GM23338 (cell line): Measurements from ENCODE around the gene PRTN3. TPM values are rescaled to one million over a fixed set of nuclear protein-coding genes. Genes with fewer than 3 reads are reported as not detected.
A peak's percentile ranks its signal among the peaks of the same experiment; 100 is the strongest.

Experiments
- ATAC-seq: fragments of 200-7000 bp; cut with Tn5 transposase; 3 replicates; pipeline ENCODE4 v1.9.1; 2020
- DNase-seq: peaks from one replicate; pipeline ENCODE4 v3.0.0-alpha.2; 2015; ENCODE audit warnings: low spot score
- H2AFZ ChIP-seq: fragments of 200-600 bp; sonication (generic); 2 replicates; pipeline ENCODE4 v1.8.0; 2016; ENCODE audit warnings: antibody characterized with exemption, mild to moderate bottlenecking, moderate library complexity
- H3F3A ChIP-seq: fragments of 200-600 bp; sonication (generic); replicated peaks from 2 replicates; pipeline ENCODE4 v1.8.0; 2017; ENCODE audit warnings: antibody characterized with exemption, mixed run types, low read depth
- H3K27ac ChIP-seq: fragments of 200-600 bp; sonication (generic); 2 replicates; pipeline ENCODE4 v1.6.1; 2016; ENCODE audit warnings: low read depth
- H3K27me3 ChIP-seq: fragments of 200-600 bp; sonication (generic); 2 replicates; pipeline ENCODE4 v1.8.0; 2016; ENCODE audit warnings: mild to moderate bottlenecking, mixed run types, moderate library complexity; ENCODE audit not compliant: insufficient read depth
- H3K36me3 ChIP-seq: fragments of 200-600 bp; sonication (generic); 2 replicates; pipeline ENCODE4 v1.8.0; 2016; ENCODE audit warnings: mild to moderate bottlenecking; ENCODE audit not compliant: insufficient read depth
- H3K4me1 ChIP-seq: fragments of 200-600 bp; sonication (generic); 2 replicates; pipeline ENCODE4 v1.8.0; 2016; ENCODE audit warnings: mild to moderate bottlenecking, moderate library complexity; ENCODE audit not compliant: insufficient read depth
- H3K4me2 ChIP-seq: fragments of 200-600 bp; sonication (generic); 2 replicates; pipeline ENCODE4 v1.7.1; 2017; ENCODE audit warnings: mixed run types
- H3K4me3 ChIP-seq: fragments of 200-600 bp; sonication (generic); 2 replicates; pipeline ENCODE4 v1.6.1; 2016; ENCODE audit warnings: mixed run types
- H3K79me2 ChIP-seq: fragments of 200-600 bp; sonication (generic); replicated peaks from 2 replicates; pipeline ENCODE4 v1.8.0; 2017; ENCODE audit warnings: mild to moderate bottlenecking; ENCODE audit not compliant: insufficient read depth
- H3K9me2 ChIP-seq: fragments of 200-600 bp; sonication (generic); 2 replicates; pipeline ENCODE4 v1.8.0; 2017; ENCODE audit not compliant: insufficient read depth
- H4K20me1 ChIP-seq: fragments of 200-600 bp; sonication (generic); replicated peaks from 2 replicates; pipeline ENCODE4 v1.8.0; 2017; ENCODE audit warnings: mild to moderate bottlenecking; ENCODE audit not compliant: insufficient read depth
- H3K27ac Mint-ChIP-seq: 2 replicates; pipeline ENCODE4 v1.8.0; 2020; ENCODE audit warnings: inconsistent platforms, mild to moderate bottlenecking, moderate library complexity, mixed read lengths
- H3K27me3 Mint-ChIP-seq: 3 replicates; pipeline ENCODE4 v1.8.0; 2022; ENCODE audit warnings: low read depth, mild to moderate bottlenecking, moderate library complexity, mixed read lengths, inconsistent platforms; ENCODE audit not compliant: insufficient read depth, poor library complexity
- H3K36me3 Mint-ChIP-seq: 3 replicates; pipeline ENCODE4 v1.8.0; 2021; ENCODE audit warnings: low read depth, mild to moderate bottlenecking, inconsistent platforms, moderate library complexity, mixed read lengths
- H3K4me1 Mint-ChIP-seq: 3 replicates; pipeline ENCODE4 v1.8.0; 2020; ENCODE audit warnings: mild to moderate bottlenecking, inconsistent platforms, mixed read lengths
- H3K4me3 Mint-ChIP-seq: 3 replicates; pipeline ENCODE4 v1.8.0; 2021; ENCODE audit warnings: moderate library complexity, mild to moderate bottlenecking, inconsistent platforms, mixed read lengths
- H3K9me3 Mint-ChIP-seq: 3 replicates; pipeline ENCODE4 v1.8.0; 2020; ENCODE audit warnings: moderate library complexity, mild to moderate bottlenecking, inconsistent platforms, mixed read lengths
- CREB1 ChIP-seq: fragments of 250-450 bp; sonication (Bioruptor Pico); IDR thresholded peaks from 2 replicates; pipeline ENCODE4 v1.5.0; 2020; ENCODE audit warnings: low read depth, mild to moderate bottlenecking, moderate library complexity
- ETS1 ChIP-seq: IDR thresholded peaks from 2 replicates; pipeline ENCODE4 v1.6.1; 2016; ENCODE audit warnings: antibody characterized with exemption
- EZH2 ChIP-seq: fragments of 200-600 bp; sonication (generic); IDR thresholded peaks from one replicate; pipeline ENCODE4 v1.8.0; 2017; ENCODE audit warnings: antibody characterized with exemption, mild to moderate bottlenecking, low read depth; ENCODE audit not compliant: unreplicated experiment
- EZH2phosphoT487 ChIP-seq: fragments of 200-600 bp; sonication (generic); IDR thresholded peaks from one replicate; pipeline ENCODE4 v1.8.1; 2018; ENCODE audit warnings: antibody characterized with exemption; ENCODE audit not compliant: unreplicated experiment
- JUNB ChIP-seq: IDR thresholded peaks from one replicate; pipeline ENCODE4 v1.6.1; 2016; ENCODE audit warnings: antibody characterized with exemption; ENCODE audit not compliant: unreplicated experiment
- NANOG ChIP-seq: IDR thresholded peaks from 2 replicates; pipeline ENCODE4 v1.6.1; 2016; ENCODE audit warnings: antibody characterized with exemption, borderline replicate concordance
- POLR2AphosphoS5 ChIP-seq: IDR thresholded peaks from 2 replicates; pipeline ENCODE4 v1.6.1; 2016; ENCODE audit warnings: antibody characterized with exemption, low read depth
- REST ChIP-seq: IDR thresholded peaks from one replicate; pipeline ENCODE4 v1.6.1; 2018; ENCODE audit warnings: antibody characterized with exemption; ENCODE audit not compliant: unreplicated experiment
- STAT1 ChIP-seq: IDR thresholded peaks from one replicate; pipeline ENCODE4 v1.6.1; 2016; ENCODE audit warnings: antibody characterized with exemption; ENCODE audit not compliant: unreplicated experiment
- ZNF114 ChIP-seq: fragments of 250-450 bp; sonication (Bioruptor Pico); IDR thresholded peaks from 2 replicates; pipeline ENCODE4 v1.5.0; 2020; ENCODE audit warnings: mild to moderate bottlenecking, moderate library complexity
- ZNF331 ChIP-seq: fragments of 250-450 bp; sonication (Bioruptor Pico); IDR thresholded peaks from 2 replicates; pipeline ENCODE4 v1.5.0; 2020; ENCODE audit warnings: low read depth, mild to moderate bottlenecking, moderate library complexity
- long read RNA-seq: library from polyadenylated mRNA; unstranded; transcript quantifications from one replicate; pipeline ENCODE4 v2.0.0, GENCODE V29; 2020; ENCODE audit not compliant: unreplicated experiment
- polyA plus RNA-seq: library from polyadenylated mRNA; unstranded; fragments of >200 nt; fragmentation: Nextera tagmentation; extraction: Ambion mirVana; gene quantifications from 2 replicates; pipeline ENCODE4 v1.2.1, GENCODE V29; 2016
- total RNA-seq: library from RNA; depleted of rRNA; stranded (reverse); fragments of >200 nt; shearing (Covaris generic); gene quantifications from 2 replicates; pipeline ENCODE4 v1.2.3, GENCODE V29; 2014; rRNA removed
- TF ChIP-seq, protein P1 (sequence below), 2 experiments: fragments of 200-600 bp in 1 of 2; sonication (generic) in 1 of 2; conservative IDR thresholded peaks; 2 replicates each; pipeline versions ENCODE4 v1.5.1 to v1.6.1; 2016 to 2017; ENCODE audit warnings: antibody characterized with exemption in 2 of 2, low read depth in 2 of 2, mild to moderate bottlenecking in 2 of 2, moderate library complexity in 1 of 2
- TF ChIP-seq, protein P2 (sequence below): fragments of 250-450 bp; sonication (Bioruptor Pico); IDR thresholded peaks from 2 replicates; pipeline ENCODE4 v1.5.0; 2020; ENCODE audit warnings: mild to moderate bottlenecking, moderate library complexity

PRTN3 gene, protein sequence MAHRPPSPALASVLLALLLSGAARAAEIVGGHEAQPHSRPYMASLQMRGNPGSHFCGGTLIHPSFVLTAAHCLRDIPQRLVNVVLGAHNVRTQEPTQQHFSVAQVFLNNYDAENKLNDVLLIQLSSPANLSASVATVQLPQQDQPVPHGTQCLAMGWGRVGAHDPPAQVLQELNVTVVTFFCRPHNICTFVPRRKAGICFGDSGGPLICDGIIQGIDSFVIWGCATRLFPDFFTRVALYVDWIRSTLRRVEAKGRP
- total RNA-seq: 0.21 and 2.4 TPM in 2 replicates
- polyA plus RNA-seq: 0.68 and 0.87 TPM in 2 replicates
- long read RNA-seq: 0 reads

GRCh38 chr19:840519-841206, at the start of gene PRTN3:
Gene PRTN3 (plus strand): TSS chr19:840999. CDS start chr19:841009, 10 bp downstream.
- H3K9me2 ChIP-seq: no peaks in the 10 kb centered on the region
- H3K4me2 ChIP-seq: no peak within 1 kb of the TSS
- H3K4me3 Mint-ChIP-seq: peak within 1 kb of the TSS; percentile 2; the same call in 1 of the 3 replicates
- no peaks in the 10 kb centered on the region for H3K79me2 ChIP-seq
- no peak within 1 kb of the TSS for H3K4me3 ChIP-seq
- H3F3A ChIP-seq: peaks cover 6% of the 10 kb centered on the region; the same call in 1 of the 2 replicates
- H3K27ac Mint-ChIP-seq: no peak within 1 kb of the TSS
- H3K27ac ChIP-seq: no peak within 1 kb of the TSS
- peaks cover 4% of the 10 kb centered on the region; the same call in 2 of the 3 replicates for H3K9me3 Mint-ChIP-seq
- no peaks in the 10 kb centered on the region for H3K4me1 ChIP-seq
- TF ChIP-seq NANOG: no peak
- no peak for TF ChIP-seq EZH2
- no peak for TF ChIP-seq ZNF114 (CRISPR knock-in tag)
- TF ChIP-seq EZH2phosphoT487: no peak
- no peak for TF ChIP-seq CREB1 (CRISPR knock-in tag)
- TF ChIP-seq, protein P1, sequence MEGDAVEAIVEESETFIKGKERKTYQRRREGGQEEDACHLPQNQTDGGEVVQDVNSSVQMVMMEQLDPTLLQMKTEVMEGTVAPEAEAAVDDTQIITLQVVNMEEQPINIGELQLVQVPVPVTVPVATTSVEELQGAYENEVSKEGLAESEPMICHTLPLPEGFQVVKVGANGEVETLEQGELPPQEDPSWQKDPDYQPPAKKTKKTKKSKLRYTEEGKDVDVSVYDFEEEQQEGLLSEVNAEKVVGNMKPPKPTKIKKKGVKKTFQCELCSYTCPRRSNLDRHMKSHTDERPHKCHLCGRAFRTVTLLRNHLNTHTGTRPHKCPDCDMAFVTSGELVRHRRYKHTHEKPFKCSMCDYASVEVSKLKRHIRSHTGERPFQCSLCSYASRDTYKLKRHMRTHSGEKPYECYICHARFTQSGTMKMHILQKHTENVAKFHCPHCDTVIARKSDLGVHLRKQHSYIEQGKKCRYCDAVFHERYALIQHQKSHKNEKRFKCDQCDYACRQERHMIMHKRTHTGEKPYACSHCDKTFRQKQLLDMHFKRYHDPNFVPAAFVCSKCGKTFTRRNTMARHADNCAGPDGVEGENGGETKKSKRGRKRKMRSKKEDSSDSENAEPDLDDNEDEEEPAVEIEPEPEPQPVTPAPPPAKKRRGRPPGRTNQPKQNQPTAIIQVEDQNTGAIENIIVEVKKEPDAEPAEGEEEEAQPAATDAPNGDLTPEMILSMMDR (conservative IDR thresholded peaks at IDR 0.05; ENCODE audit: low read depth in 2 of 2): no peak
- no peak for TF ChIP-seq REST
- TF ChIP-seq ETS1: no peak
- TF ChIP-seq POLR2AphosphoS5: no peak
- TF ChIP-seq JUNB: no peak
- no peak for TF ChIP-seq ZNF331 (CRISPR knock-in tag)
- TF ChIP-seq STAT1: no peak
- TF ChIP-seq, protein P2, sequence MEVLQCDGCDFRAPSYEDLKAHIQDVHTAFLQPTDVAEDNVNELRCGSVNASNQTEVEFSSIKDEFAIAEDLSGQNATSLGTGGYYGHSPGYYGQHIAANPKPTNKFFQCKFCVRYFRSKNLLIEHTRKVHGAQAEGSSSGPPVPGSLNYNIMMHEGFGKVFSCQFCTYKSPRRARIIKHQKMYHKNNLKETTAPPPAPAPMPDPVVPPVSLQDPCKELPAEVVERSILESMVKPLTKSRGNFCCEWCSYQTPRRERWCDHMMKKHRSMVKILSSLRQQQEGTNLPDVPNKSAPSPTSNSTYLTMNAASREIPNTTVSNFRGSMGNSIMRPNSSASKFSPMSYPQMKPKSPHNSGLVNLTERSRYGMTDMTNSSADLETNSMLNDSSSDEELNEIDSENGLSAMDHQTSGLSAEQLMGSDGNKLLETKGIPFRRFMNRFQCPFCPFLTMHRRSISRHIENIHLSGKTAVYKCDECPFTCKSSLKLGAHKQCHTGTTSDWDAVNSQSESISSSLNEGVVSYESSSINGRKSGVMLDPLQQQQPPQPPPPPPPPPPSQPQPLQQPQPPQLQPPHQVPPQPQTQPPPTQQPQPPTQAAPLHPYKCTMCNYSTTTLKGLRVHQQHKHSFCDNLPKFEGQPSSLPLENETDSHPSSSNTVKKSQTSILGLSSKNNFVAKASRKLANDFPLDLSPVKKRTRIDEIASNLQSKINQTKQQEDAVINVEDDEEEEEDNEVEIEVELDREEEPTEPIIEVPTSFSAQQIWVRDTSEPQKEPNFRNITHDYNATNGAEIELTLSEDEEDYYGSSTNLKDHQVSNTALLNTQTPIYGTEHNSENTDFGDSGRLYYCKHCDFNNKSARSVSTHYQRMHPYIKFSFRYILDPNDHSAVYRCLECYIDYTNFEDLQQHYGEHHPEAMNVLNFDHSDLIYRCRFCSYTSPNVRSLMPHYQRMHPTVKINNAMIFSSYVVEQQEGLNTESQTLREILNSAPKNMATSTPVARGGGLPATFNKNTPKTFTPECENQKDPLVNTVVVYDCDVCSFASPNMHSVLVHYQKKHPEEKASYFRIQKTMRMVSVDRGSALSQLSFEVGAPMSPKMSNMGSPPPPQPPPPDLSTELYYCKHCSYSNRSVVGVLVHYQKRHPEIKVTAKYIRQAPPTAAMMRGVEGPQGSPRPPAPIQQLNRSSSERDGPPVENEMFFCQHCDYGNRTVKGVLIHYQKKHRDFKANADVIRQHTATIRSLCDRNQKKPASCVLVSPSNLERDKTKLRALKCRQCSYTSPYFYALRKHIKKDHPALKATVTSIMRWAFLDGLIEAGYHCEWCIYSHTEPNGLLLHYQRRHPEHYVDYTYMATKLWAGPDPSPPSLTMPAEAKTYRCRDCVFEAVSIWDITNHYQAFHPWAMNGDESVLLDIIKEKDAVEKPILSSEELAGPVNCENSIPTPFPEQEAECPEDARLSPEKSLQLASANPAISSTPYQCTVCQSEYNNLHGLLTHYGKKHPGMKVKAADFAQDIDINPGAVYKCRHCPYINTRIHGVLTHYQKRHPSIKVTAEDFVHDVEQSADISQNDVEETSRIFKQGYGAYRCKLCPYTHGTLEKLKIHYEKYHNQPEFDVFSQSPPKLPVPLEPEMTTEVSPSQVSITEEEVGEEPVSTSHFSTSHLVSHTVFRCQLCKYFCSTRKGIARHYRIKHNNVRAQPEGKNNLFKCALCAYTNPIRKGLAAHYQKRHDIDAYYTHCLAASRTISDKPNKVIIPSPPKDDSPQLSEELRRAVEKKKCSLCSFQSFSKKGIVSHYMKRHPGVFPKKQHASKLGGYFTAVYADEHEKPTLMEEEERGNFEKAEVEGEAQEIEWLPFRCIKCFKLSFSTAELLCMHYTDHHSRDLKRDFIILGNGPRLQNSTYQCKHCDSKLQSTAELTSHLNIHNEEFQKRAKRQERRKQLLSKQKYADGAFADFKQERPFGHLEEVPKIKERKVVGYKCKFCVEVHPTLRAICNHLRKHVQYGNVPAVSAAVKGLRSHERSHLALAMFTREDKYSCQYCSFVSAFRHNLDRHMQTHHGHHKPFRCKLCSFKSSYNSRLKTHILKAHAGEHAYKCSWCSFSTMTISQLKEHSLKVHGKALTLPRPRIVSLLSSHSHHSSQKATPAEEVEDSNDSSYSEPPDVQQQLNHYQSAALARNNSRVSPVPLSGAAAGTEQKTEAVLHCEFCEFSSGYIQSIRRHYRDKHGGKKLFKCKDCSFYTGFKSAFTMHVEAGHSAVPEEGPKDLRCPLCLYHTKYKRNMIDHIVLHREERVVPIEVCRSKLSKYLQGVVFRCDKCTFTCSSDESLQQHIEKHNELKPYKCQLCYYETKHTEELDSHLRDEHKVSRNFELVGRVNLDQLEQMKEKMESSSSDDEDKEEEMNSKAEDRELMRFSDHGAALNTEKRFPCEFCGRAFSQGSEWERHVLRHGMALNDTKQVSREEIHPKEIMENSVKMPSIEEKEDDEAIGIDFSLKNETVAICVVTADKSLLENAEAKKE (CRISPR knock-in tag): no peak
- H3K36me3 ChIP-seq: no peaks in the 10 kb centered on the region
- H4K20me1 ChIP-seq: no peaks in the 10 kb centered on the region
- H3K4me1 Mint-ChIP-seq: no peaks in the 10 kb centered on the region; the same call in 2 of the 3 replicates
- peaks cover 33% of the 10 kb centered on the region for H3K27me3 Mint-ChIP-seq
- DNase-seq (no peak), ATAC-seq (no peak)
- H2AFZ ChIP-seq: no peak within 1 kb of the TSS
- H3K27me3 ChIP-seq: peaks cover 27% of the 10 kb centered on the region
- no peaks in the 10 kb centered on the region; the same call in 2 of the 3 replicates for H3K36me3 Mint-ChIP-seq
